IMR-90 (cell line): ENCODE measurements around the gene CERKL. TPM values are rescaled to one million over a fixed set of nuclear protein-coding genes. Genes with fewer than 3 reads are reported as not detected.

Experiments used
- ATAC-seq: fragments of 200-7000 bp; cut with Tn5 transposase; 2 replicates; pipeline ENCODE4 v1.9.1; 2020; ENCODE audit warnings: low read depth, mild to moderate bottlenecking, moderate library complexity
- BruUV-seq: library from RNA; stranded (reverse); fragments of 400-500 nt; replicated peaks from 2 replicates; lab custom pipeline; 2021; lab: Mats Ljungman, UMichigan
- CTCF ChIA-PET: fragments of 300-600 bp; formaldehyde crosslinking; extraction: SDS; loops from one replicate; lab custom pipeline; 2021; ENCODE audit warnings: antibody characterized with exemption; lab: Yijun Ruan, JAX
- POLR2A ChIA-PET: fragments of 300-600 bp; sonication (Branson Sonifier 250); formaldehyde crosslinking; loops from one replicate; lab custom pipeline; 2022; ENCODE audit warnings: antibody characterized with exemption; ENCODE audit not compliant: unreplicated experiment; lab: Charles Lee
- DNase-seq: peaks from one replicate; pipeline ENCODE4 v3.0.0; 2013
- H2AFZ ChIP-seq: replicated peaks from 2 replicates; pipeline ENCODE3; 2013; ENCODE audit warnings: low read length, mild to moderate bottlenecking; ENCODE audit not compliant: poor library complexity
- H2AK5ac ChIP-seq: 2 replicates; pipeline ENCODE4 v1.6.1; 2013; ENCODE audit warnings: low read depth, low read length, inconsistent platforms
- H2AK9ac ChIP-seq: replicated peaks from 2 replicates; pipeline ENCODE3; 2013; ENCODE audit warnings: mild to moderate bottlenecking, low read depth, low read length, moderate library complexity; ENCODE audit not compliant: poor library complexity
- H2BK120ac ChIP-seq: 2 replicates; pipeline ENCODE4 v1.6.1; 2013; ENCODE audit warnings: low read depth, low read length, inconsistent platforms
- H2BK15ac ChIP-seq: 3 replicates; pipeline ENCODE4 v1.6.1; 2013; ENCODE audit warnings: low read depth, low read length, inconsistent platforms
- H2BK20ac ChIP-seq: 2 replicates; pipeline ENCODE4 v1.6.1; 2013; ENCODE audit warnings: low read depth, mild to moderate bottlenecking, inconsistent platforms, low read length, moderate library complexity
- H2BK5ac ChIP-seq: 2 replicates; pipeline ENCODE4 v1.6.1; 2013; ENCODE audit warnings: mild to moderate bottlenecking, low read depth, low read length, inconsistent platforms; ENCODE audit not compliant: poor library complexity, severe bottlenecking
- H3K14ac ChIP-seq: replicated peaks from 2 replicates; pipeline ENCODE4 v1.6.1; 2013; ENCODE audit warnings: low read depth, low read length, inconsistent platforms
- H3K18ac ChIP-seq: 2 replicates; pipeline ENCODE4 v1.6.1; 2013; ENCODE audit warnings: low read depth, low read length, control low read depth
- H3K23ac ChIP-seq: 2 replicates; pipeline ENCODE4 v1.6.1; 2013; ENCODE audit warnings: low read depth, low read length, inconsistent platforms
- H3K27ac ChIP-seq: 2 replicates; pipeline ENCODE4 v1.5.1; 2013; ENCODE audit warnings: mild to moderate bottlenecking, control low read depth, low read length; ENCODE audit not compliant: insufficient read depth
- H3K27me3 ChIP-seq: 2 replicates; pipeline ENCODE4 v1.6.1; 2013; ENCODE audit warnings: low read length; ENCODE audit not compliant: control insufficient read depth, insufficient read depth
- H3K36me3 ChIP-seq: 2 replicates; pipeline ENCODE4 v1.6.1; 2013; ENCODE audit warnings: low read length, mixed read lengths; ENCODE audit not compliant: control insufficient read depth, insufficient read depth
- H3K4ac ChIP-seq: 2 replicates; pipeline ENCODE4 v1.6.1; 2013; ENCODE audit warnings: low read depth, low read length, inconsistent platforms
- H3K4me1 ChIP-seq: 2 replicates; pipeline ENCODE4 v1.6.1; 2013; ENCODE audit warnings: low read length, mixed read lengths; ENCODE audit not compliant: control insufficient read depth, insufficient read depth
- H3K4me2 ChIP-seq: 2 replicates; pipeline ENCODE4 v1.6.1; 2013; ENCODE audit warnings: low read depth, mild to moderate bottlenecking, control low read depth, low read length, moderate library complexity
- H3K4me3 ChIP-seq: 2 replicates; pipeline ENCODE4 v1.5.1; 2013; ENCODE audit warnings: low read depth, mild to moderate bottlenecking, control low read depth, low read length, moderate library complexity; ENCODE audit not compliant: insufficient read depth
- H3K56ac ChIP-seq: 2 replicates; pipeline ENCODE4 v1.6.1; 2013; ENCODE audit warnings: low read length, inconsistent platforms; ENCODE audit not compliant: insufficient read depth; ENCODE audit errors: extremely low read depth
- H3K79me1 ChIP-seq, 2 experiments: 2 replicates each; pipeline ENCODE4 v1.6.1; 2013; ENCODE audit warnings: low read length in 2 of 2, inconsistent platforms in 1 of 2, low read depth in 1 of 2
- H3K9ac ChIP-seq: 2 replicates; pipeline ENCODE4 v1.6.1; 2013; ENCODE audit warnings: low read depth, low read length, control low read depth
- H3K9me1 ChIP-seq: 2 replicates; pipeline ENCODE4 v1.6.1; 2013; ENCODE audit warnings: low read length, inconsistent platforms; ENCODE audit not compliant: insufficient read depth
- H3K9me3 ChIP-seq: 2 replicates; pipeline ENCODE4 v1.6.1; 2013; ENCODE audit warnings: low read length; ENCODE audit not compliant: control insufficient read depth, insufficient read depth
- H4K20me1 ChIP-seq: 2 replicates; pipeline ENCODE4 v1.6.1; 2013; ENCODE audit warnings: low read length, inconsistent platforms; ENCODE audit not compliant: insufficient read depth
- H4K5ac ChIP-seq: 2 replicates; pipeline ENCODE4 v1.6.1; 2013; ENCODE audit warnings: mild to moderate bottlenecking, low read depth, low read length, control low read depth
- H4K8ac ChIP-seq, 2 experiments: 2 replicates each; pipeline ENCODE4 v1.6.1; 2013; ENCODE audit warnings: low read depth in 2 of 2, low read length in 2 of 2, control low read depth in 1 of 2, inconsistent platforms in 1 of 2
- H4K91ac ChIP-seq: 2 replicates; pipeline ENCODE4 v1.6.1; 2013; ENCODE audit warnings: low read depth, low read length, inconsistent platforms; ENCODE audit not compliant: insufficient read depth
- BHLHE40 ChIP-seq: fragments of 150-350 bp; IDR thresholded peaks from 2 replicates; pipeline ENCODE4 v1.6.1; 2016; ENCODE audit warnings: mild to moderate bottlenecking, low read depth, low read length
- CEBPB ChIP-seq: IDR thresholded peaks from 2 replicates; pipeline ENCODE4 v1.6.1; 2012; ENCODE audit warnings: low read depth, low read length, improper control_type of control experiment
- CHD1 ChIP-seq: IDR thresholded peaks from 2 replicates; pipeline ENCODE4 v1.6.1; 2012; ENCODE audit warnings: low read depth, low read length, improper control_type of control experiment
- FOS ChIP-seq: fragments of 150-350 bp; IDR thresholded peaks from 2 replicates; pipeline ENCODE4 v1.6.1; 2016; ENCODE audit warnings: low read depth, low read length
- MAZ ChIP-seq: IDR thresholded peaks from 2 replicates; pipeline ENCODE4 v1.6.1; 2012; ENCODE audit warnings: low read depth, mild to moderate bottlenecking, low read length, improper control_type of control experiment, moderate library complexity, borderline replicate concordance
- MXI1 ChIP-seq: IDR thresholded peaks from 2 replicates; pipeline ENCODE4 v1.6.1; 2012; ENCODE audit warnings: low read depth, mild to moderate bottlenecking, low read length, moderate library complexity, borderline replicate concordance
- NFE2L2 ChIP-seq: fragments of 150-350 bp; IDR thresholded peaks from 2 replicates; pipeline ENCODE4 v1.6.1; 2016; ENCODE audit warnings: low read depth, mild to moderate bottlenecking, low read length
- POLR2A ChIP-seq: IDR thresholded peaks from 2 replicates; pipeline ENCODE4 v1.6.1; 2012; ENCODE audit warnings: mild to moderate bottlenecking, low read depth, low read length
- RAD21 ChIP-seq: IDR thresholded peaks from 2 replicates; pipeline ENCODE4 v1.6.1; 2012; ENCODE audit warnings: low read length, improper control_type of control experiment
- RCOR1 ChIP-seq: IDR thresholded peaks from 2 replicates; pipeline ENCODE4 v1.6.1; 2012; ENCODE audit warnings: mild to moderate bottlenecking, low read length, improper control_type of control experiment; ENCODE audit not compliant: insufficient replicate concordance
- RFX5 ChIP-seq: IDR thresholded peaks from 2 replicates; pipeline ENCODE4 v1.8.0; 2012; ENCODE audit warnings: low read depth, mild to moderate bottlenecking, low read length, moderate library complexity
- SMC3 ChIP-seq: fragments of 150-350 bp; IDR thresholded peaks from 2 replicates; pipeline ENCODE4 v1.6.1; 2016; ENCODE audit warnings: low read depth, mild to moderate bottlenecking, antibody characterized with exemption, low read length, moderate library complexity
- WGBS, 2 experiments: methylation state at CpG; one replicate each; pipeline versions ENCODE4 v1.1.5 to v1.1.7; 2013; ENCODE audit warnings: missing lambda C conversion rate in 2 of 2; ENCODE audit not compliant: insufficient read length in 1 of 2; ENCODE audit errors: extremely low coverage in 2 of 2; 5-methylcytosine and 5-hydroxymethylcytosine counted together
- dilution Hi-C: fragments of 300-500 bp; cut with HindIII; formaldehyde crosslinking; loops from one replicate; pipeline ENCODE4 v1.14.3; 2018; ENCODE audit warnings: low sequenced_read_pairs; ENCODE audit not compliant: unreplicated experiment
- in situ Hi-C: fragments of 300-500 bp; cut with MboI; formaldehyde crosslinking; loops from 3 replicates; pipeline ENCODE4 v1.14.3; 2019; ENCODE audit warnings: low sequenced_read_pairs, inconsistent platforms, mixed read lengths
- intact Hi-C: fragments of 100-400 bp; cut with micrococcal nuclease; formaldehyde crosslinking; loops from 2 replicates; pipeline ENCODE4 v1.10.0; 2022
- polyA plus RNA-seq, 3 experiments: library from polyadenylated mRNA; depleted of rRNA; stranded (reverse); fragments of >200 nt; gene quantifications; 2 replicates each; pipeline ENCODE4 v1.2.3, GENCODE V29; 2012; ENCODE audit warnings: low replicate concordance in 1 of 3
- total RNA-seq: library from RNA; depleted of rRNA; stranded (reverse); fragments of >200 nt; gene quantifications from 2 replicates; pipeline ENCODE4 v1.2.3, GENCODE V29; 2012
- TF ChIP-seq, protein P1 (sequence below): fragments of 150-350 bp; IDR thresholded peaks from 2 replicates; pipeline ENCODE4 v1.6.1; 2017; ENCODE audit warnings: mild to moderate bottlenecking, antibody characterized with exemption, low read length, low read depth
- TF ChIP-seq, protein P2 (sequence below): conservative IDR thresholded peaks from 2 replicates; pipeline ENCODE4 v1.5.1; 2012; ENCODE audit warnings: mild to moderate bottlenecking, low read depth, low read length, improper control_type of control experiment

Gene CERKL
- total and polyA plus RNA-seq, 2 of the 4 experiments (the other 2 are of a cell fraction), result under 0.01 TPM; not detected in 1

GRCh38 chr2:181680937-181681811, 24.3 kb upstream of the CERKL start:
- H3K18ac ChIP-seq, result no peak overlapping the region
- no peak overlapping the region for H3K9ac ChIP-seq
- no peak overlapping the region for H3K14ac ChIP-seq
- H3K27me3 ChIP-seq, result peaks cover 71% of the 10 kb centered on the region
- H3K56ac ChIP-seq, result no peak overlapping the region
- no peak overlapping the region for H2BK120ac ChIP-seq
- H3K27ac ChIP-seq, result no peak overlapping the region
- peaks cover 22% of the 10 kb centered on the region for H3K9me3 ChIP-seq
- no peak overlapping the region; the same call in 1 of the 2 replicates for H3K23ac ChIP-seq
- no peak overlapping the region for H3K4me3 ChIP-seq
- CTCF ChIA-PET, result no interaction called here
- H2BK5ac ChIP-seq, result no peak overlapping the region
- no peak overlapping the region for H2AK5ac ChIP-seq
- ATAC-seq, result no peak
- no TSS peak for BruUV-seq
- H3K4me1 ChIP-seq, result no peaks in the 10 kb centered on the region; the same call in 1 of the 2 replicates
- H4K8ac ChIP-seq, result no peak overlapping the region
- no peak overlapping the region for H4K91ac ChIP-seq
- H2BK20ac ChIP-seq, result no peak overlapping the region
- no peak overlapping the region for H3K4ac ChIP-seq
- no peaks in the 10 kb centered on the region for H3K79me1 ChIP-seq
- in situ Hi-C loops, result no loop called here
- peak overlapping the region; percentile 39; the same call in 1 of the 2 replicates for H3K4me2 ChIP-seq
- H2AK9ac ChIP-seq, result no peak overlapping the region
- H4K20me1 ChIP-seq, result peaks cover 4% of the 10 kb centered on the region; the same call in 1 of the 2 replicates
- 2% methylated on average over 18 of the region's 38 CpGs; no CpG with 5 or more reads in 1 of the 2 experiments for WGBS, 2 experiments
- no peaks in the 10 kb centered on the region for H3K36me3 ChIP-seq
- no peak for DNase-seq
- dilution Hi-C loops, result no loop called here
- H2AFZ ChIP-seq, result peak overlapping the region; percentile 21
- POLR2A ChIA-PET, result no interaction called here
- no peak overlapping the region for H2BK15ac ChIP-seq
- intact Hi-C loops, result no loop called here
- no peak overlapping the region for H4K5ac ChIP-seq
- H3K9me1 ChIP-seq, result peaks cover 7% of the 10 kb centered on the region; the same call in 1 of the 2 replicates
- TF ChIP-seq POLR2A (no peak), BHLHE40 (no peak), RCOR1 (no peak), NFE2L2 (no peak), FOS (no peak), RAD21 (no peak), RFX5 (no peak), MXI1 (no peak), MAZ (no peak), CHD1 (no peak), SMC3 (no peak), CEBPB (no peak)
- TF ChIP-seq, protein P1, sequence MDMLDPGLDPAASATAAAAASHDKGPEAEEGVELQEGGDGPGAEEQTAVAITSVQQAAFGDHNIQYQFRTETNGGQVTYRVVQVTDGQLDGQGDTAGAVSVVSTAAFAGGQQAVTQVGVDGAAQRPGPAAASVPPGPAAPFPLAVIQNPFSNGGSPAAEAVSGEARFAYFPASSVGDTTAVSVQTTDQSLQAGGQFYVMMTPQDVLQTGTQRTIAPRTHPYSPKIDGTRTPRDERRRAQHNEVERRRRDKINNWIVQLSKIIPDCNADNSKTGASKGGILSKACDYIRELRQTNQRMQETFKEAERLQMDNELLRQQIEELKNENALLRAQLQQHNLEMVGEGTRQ, result no peak
- TF ChIP-seq, protein P2, sequence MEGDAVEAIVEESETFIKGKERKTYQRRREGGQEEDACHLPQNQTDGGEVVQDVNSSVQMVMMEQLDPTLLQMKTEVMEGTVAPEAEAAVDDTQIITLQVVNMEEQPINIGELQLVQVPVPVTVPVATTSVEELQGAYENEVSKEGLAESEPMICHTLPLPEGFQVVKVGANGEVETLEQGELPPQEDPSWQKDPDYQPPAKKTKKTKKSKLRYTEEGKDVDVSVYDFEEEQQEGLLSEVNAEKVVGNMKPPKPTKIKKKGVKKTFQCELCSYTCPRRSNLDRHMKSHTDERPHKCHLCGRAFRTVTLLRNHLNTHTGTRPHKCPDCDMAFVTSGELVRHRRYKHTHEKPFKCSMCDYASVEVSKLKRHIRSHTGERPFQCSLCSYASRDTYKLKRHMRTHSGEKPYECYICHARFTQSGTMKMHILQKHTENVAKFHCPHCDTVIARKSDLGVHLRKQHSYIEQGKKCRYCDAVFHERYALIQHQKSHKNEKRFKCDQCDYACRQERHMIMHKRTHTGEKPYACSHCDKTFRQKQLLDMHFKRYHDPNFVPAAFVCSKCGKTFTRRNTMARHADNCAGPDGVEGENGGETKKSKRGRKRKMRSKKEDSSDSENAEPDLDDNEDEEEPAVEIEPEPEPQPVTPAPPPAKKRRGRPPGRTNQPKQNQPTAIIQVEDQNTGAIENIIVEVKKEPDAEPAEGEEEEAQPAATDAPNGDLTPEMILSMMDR, result no peak
